ENCODE data around the gene FSTL1.

The FSTL1 gene

DNA sequence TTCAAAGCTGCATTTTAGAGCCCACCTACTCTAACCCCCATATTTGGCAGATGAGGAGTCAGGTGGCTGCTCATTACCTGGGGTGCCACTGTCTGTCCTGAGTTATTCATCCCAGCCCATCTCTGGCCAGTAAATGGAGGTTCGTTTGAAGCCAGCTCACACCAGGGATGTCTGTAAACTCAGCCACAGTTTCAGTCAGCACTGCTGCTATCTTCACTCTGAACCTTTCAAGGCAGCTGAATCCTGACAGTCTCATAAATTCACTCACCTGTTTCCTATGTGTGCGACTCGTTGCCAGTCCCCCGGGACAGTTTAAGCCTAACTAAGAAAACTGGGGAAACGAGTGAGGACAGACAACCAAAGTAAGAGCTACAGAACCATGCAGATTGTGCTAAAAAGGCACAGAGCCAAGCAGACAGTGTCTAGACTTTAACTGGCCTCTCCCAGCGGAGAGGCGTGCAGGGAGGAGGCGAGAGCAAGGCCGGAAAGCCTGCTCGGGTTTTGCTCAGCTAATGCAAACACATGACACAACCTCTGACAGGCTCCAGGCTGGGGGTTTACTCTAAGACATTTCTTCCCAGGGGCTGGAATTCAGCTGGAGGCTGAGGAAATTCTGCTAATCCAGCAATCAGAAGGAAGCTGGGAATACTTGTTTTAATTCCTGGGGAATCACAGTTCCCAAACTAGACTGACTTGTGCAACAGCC lies 12.0 kb downstream of the FSTL1 start:
- DNase-seq: no peak

- no peak for DNase-seq
Measured at GRCh38 chr3:120438216-120438615, 12.6 kb downstream of the FSTL1 start.

- no peak for DNase-seq
Measured at GRCh38 chr3:120437559-120437958, 13.2 kb downstream of the FSTL1 start.

GRCh38 chr3:120436523-120437050 lies 14.2 kb downstream of the FSTL1 start:
- DNase-seq: no peak

DNA sequence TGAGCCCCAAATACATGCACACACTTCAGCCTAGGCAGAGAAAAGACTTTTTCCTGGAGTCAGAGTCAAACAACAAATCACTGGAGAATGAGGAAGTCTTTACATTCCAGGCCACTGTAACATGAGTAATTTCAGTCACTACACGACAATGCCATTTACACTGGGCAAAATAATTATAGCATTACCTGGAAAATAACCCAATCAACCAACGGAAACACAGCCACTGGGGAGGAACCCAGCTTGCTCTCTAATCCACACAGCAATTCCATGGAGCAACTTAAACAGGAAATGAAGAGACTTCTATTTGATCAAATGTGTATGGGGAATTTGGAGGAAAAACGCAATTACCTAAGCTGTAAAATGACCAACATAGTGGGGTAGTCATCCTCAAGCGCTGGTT lies 15.2 kb downstream of the FSTL1 start:
- no peak for DNase-seq

- DNase-seq: no peak
Measured at GRCh38 chr3:120433662-120434331, 17.0 kb downstream of the FSTL1 start.

DNA sequence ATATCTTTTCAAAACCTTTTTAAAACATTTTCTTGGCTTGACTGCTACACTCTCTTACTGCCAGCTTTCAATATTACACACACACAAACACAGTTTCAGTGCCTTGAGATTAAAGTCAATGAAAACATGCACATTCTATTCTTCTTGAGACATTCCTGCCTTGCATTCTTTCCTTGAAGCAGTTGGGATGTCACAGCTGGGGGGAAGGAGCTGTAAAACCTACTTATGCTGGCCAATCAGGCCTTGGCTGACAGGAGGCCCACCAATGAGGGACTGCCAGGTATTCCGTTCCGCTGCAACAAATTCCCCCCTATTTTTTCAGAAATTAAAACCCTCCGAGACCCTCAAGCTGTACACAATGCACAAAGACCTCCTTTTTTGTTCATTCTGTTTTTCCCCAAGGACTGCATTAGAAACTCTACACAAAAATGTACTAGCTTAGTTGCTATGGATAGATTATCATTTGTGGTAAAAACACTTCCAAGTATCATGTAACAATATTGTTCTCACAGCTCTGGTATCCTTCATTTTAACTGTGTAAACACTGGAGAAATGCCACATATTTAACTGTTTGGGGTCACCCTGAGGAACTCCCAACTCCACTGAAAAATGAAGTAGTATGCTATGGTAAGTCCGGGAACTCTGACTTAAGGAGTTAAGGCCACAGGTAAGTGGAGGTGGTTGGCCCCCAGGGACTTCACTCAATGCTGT lies 18.5 kb downstream of the FSTL1 start:
- DNase-seq: no peak

GRCh38 chr3:120429921-120430361 lies 20.9 kb downstream of the FSTL1 start:
- DNase-seq: no peak

- DNase-seq: no peak
Measured at GRCh38 chr3:120428924-120429323, 21.9 kb downstream of the FSTL1 start.

- no peak for DNase-seq
Measured at GRCh38 chr3:120427201-120427600, 23.6 kb downstream of the FSTL1 start.

DNA sequence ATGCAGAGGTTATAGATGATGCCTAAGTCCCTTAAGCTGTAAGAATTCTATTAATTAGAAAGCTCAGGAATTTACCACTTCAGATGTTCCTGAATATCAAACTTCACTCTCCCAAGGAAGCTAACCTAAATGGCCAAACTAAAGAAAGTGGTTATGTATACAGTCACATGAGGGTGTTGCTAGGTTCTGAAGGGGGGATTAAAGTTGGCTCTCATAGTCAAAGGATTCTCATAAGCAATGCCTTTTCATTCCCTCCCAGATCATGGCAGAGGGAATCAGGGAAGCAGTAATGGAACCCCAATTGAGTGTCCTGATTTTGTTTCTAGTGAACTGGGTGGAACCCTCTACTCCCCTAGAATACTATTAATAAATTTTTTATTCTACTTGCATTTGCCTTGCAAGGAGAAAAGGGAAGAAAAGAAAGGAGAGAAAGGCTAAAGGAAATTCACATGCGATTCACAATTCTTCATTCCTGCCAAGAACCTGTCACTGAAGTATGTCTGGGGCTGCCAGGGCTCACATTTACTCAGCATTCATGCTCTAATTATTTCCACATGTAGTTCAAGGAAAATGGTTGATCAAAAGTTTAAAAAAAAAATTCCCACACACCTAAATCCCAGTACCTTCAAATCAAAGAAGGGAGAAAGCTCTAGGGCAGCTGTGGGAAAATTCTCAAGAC lies 25.1 kb downstream of the FSTL1 start:
- DNase-seq: peak; percentile 44

GRCh38 chr3:120424976-120425570 lies 25.7 kb downstream of the FSTL1 start:
- no peak for DNase-seq

- DNase-seq: no peak
Measured at GRCh38 chr3:120424506-120424905, 26.3 kb downstream of the FSTL1 start.

DNA sequence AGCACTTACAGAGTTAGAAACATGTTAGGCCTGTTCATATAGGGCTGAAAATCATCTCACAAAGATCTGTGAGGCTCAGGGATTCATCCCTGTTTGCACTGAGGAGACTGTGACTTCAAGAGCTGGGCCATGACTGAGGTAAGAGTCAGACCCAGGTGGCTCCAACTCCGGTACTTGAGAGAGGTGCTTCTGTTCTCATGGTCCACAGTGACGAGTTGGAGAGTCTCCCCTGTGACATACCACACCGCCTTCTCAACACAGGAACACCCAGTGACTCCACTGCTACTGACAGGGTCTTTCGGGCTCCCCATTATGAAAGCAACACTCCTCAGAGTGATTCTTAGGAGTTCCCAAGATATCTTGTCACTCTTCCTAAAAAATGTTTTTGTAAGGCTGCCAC lies 27.4 kb downstream of the FSTL1 start:
- no peak for DNase-seq

GRCh38 chr3:120421926-120422325 lies 28.9 kb downstream of the FSTL1 start:
- DNase-seq: no peak

GRCh38 chr3:120420928-120421551 lies 29.8 kb downstream of the FSTL1 start:
- DNase-seq: peak; percentile 15

GRCh38 chr3:120420360-120420759 lies 30.4 kb downstream of the FSTL1 start:
- no peak for DNase-seq

- peak; percentile 10 for DNase-seq
Measured at GRCh38 chr3:120419797-120420196, 31.0 kb downstream of the FSTL1 start.

DNA sequence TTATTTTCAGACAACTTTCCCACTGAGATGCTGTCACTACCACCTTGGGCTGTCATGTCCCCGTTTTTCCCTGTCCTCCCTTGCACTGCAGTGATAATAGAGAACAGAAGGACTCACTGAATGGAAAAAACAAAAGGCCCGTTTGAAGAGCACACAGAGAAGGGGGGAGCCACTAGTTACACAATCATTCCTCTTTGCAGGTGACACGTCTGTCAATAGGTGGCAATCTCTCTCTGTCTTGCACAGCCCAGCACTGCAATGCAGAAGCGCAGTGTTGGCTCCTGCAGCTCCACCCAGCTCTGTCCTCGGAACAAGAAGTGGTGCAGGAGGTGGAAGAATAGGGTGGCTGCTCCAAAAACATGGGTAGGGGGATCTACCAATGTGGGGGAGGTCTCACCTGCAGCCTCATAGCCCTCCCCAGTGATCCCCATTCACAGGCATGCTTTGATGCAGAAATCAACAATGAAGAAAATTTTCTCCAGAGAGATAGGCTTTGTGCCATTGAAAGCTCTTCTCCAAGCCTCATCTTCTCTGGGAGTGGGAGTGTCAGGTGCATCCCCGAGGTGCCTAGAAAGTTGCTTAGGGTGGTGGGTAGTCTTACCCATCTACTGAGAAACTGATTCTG lies 31.8 kb downstream of the FSTL1 start:
- DNase-seq: peak; percentile 63

- no peak for DNase-seq
Measured at GRCh38 chr3:120418446-120418845, 32.3 kb downstream of the FSTL1 start.

GRCh38 chr3:120417272-120417911 lies 33.4 kb downstream of the FSTL1 start:
- DNase-seq: peak; percentile 97

Data from midbrain (tissue), 1 donor.